K562 (cell line): ENCODE measurements around the gene NFATC2. TPM values are rescaled to one million over a fixed set of nuclear protein-coding genes. Genes with fewer than 3 reads are reported as not detected.

Experiments used
- BACH1 ChIP-seq: fragments of 200-800 bp; sonication (Bioruptor generic); IDR thresholded peaks from 2 replicates; pipeline ENCODE4 v1.6.1; 2016; ENCODE audit warnings: missing genetic modification characterization, missing compliant biosample characterization
- MGA ChIP-seq: fragments of 450-650 bp; IDR thresholded peaks from 2 replicates; pipeline ENCODE4 v1.6.1; 2016; ENCODE audit warnings: mild to moderate bottlenecking, moderate library complexity
- NR4A1 ChIP-seq, 2 experiments: fragments of 250-450 bp in 1 of 2; fragments of 450-650 bp in 1 of 2; sonication (Bioruptor Pico) in 1 of 2; IDR thresholded peaks; 2 replicates each; pipeline versions ENCODE4 v1.4.0 to v1.6.1; 2016 to 2020; ENCODE audit warnings: mild to moderate bottlenecking in 2 of 2, missing compliant biosample characterization in 1 of 2, missing genetic modification characterization in 1 of 2, moderate library complexity in 1 of 2
- U2AF2 ChIP-seq: fragments of 200-400 bp; formaldehyde crosslinking; optimal IDR thresholded peaks from 2 replicates; pipeline ENCODE3; 2017; ENCODE audit warnings: low read depth, mild to moderate bottlenecking, low read length
- ZBTB9 ChIP-seq: fragments of 450-650 bp; formaldehyde crosslinking; IDR thresholded peaks from 2 replicates; pipeline ENCODE4 v1.4.0; 2020; ENCODE audit warnings: mild to moderate bottlenecking, moderate library complexity
- ZNF134 ChIP-seq: fragments of 250-450 bp; sonication (Bioruptor Pico); conservative IDR thresholded peaks from 2 replicates; pipeline ENCODE4 v1.4.0; 2020
- ZNF780A ChIP-seq: fragments of 250-450 bp; sonication (Bioruptor Pico); IDR thresholded peaks from 2 replicates; pipeline ENCODE4 v1.5.0; 2021; ENCODE audit warnings: mild to moderate bottlenecking
- polyA plus RNA-seq, 8 experiments: library from polyadenylated mRNA; depleted of rRNA in 4 of 8; stranded (reverse) in 5 of 8; unstranded in 3 of 8; fragments of >200 nt; fragmentation: Nextera tagmentation in 2 of 8; fragmentation: Illumina TruSeq in 1 of 8; extraction: Ambion mirVana in 2 of 8; extraction: Trizol in 1 of 8; gene quantifications; 2 replicates each; pipeline versions ENCODE4 v1.2.1 to v1.2.3, GENCODE V29; 2011 to 2014; ENCODE audit warnings: inconsistent platforms in 1 of 8, missing spikeins in 1 of 8
- total RNA-seq, 7 experiments: library from RNA; depleted of rRNA in 6 of 7; stranded (reverse); fragments of >200 nt in 6 of 7; fragmentation: Illumina TruSeq in 2 of 7; extraction: Trizol in 2 of 7; gene quantifications; 2 replicates each; pipeline versions ENCODE4 v1.2.1 to v1.2.3, GENCODE V29; 2011 to 2021; ENCODE audit warnings: low replicate concordance in 1 of 7

The NFATC2 gene
- total and polyA plus RNA-seq, 9 of the 15 experiments (the other 6 are each of a cell fraction or from before 2014, with no cell fraction given), result 1.9 to 11.2 (median 3.0) TPM

- no peak for TF ChIP-seq U2AF2
- TF ChIP-seq BACH1 (tag), result no peak
- TF ChIP-seq MGA, result no peak
- TF ChIP-seq ZNF780A (CRISPR knock-in tag), result no peak
- no peak for TF ChIP-seq ZBTB9 (CRISPR knock-in tag)
- TF ChIP-seq NR4A1 (CRISPR knock-in tag; IDR thresholded peaks at IDR 0.05), result no peak
- TF ChIP-seq NR4A1 (tag; IDR thresholded peaks at IDR 0.05), result no peak
- TF ChIP-seq ZNF134 (CRISPR knock-in tag), result no peak
Measured at GRCh38 chr20:51535075-51535386, 7.5 kb downstream of the NFATC2 start (continued).
